Stimulated activated CD4-positive, alpha-beta T cell treated with anti-CD3 and anti-CD28 coated beads, Interleukin-12 subunit alpha, Interleukin-12 subunit beta, amount 100 ng/mL, for 48 hours (primary cell): Measurements from ENCODE around the gene ANO1.

Source experiments
- DNase-seq, 3 donors: peaks; one replicate each; pipeline ENCODE4 v3.0.0-alpha.2; 2020; ENCODE audit warnings: low read depth in 2 of 3, low spot score in 1 of 3

The ANO1 gene

DNA sequence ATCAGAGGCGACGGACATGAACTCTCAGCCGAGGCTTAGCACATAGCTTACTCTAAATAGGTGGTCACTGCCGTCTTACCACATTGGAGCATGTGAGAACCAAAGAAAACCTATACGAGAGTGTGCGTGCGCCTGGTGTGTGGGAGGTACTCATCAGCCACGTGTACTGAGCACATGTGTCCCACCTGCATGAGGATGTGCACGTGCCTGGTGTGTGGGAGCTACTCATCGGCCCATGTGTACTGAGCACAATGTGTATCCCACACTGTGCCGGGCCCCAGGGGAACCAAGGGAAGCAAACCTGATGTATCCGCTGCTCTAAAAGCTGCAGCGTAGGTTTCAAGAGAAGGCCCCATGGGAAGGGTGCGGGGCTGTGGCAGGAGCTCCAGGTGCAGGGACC is 56.4 kb downstream of the ANO1 start:
- DNase-seq, result no peak

DNA sequence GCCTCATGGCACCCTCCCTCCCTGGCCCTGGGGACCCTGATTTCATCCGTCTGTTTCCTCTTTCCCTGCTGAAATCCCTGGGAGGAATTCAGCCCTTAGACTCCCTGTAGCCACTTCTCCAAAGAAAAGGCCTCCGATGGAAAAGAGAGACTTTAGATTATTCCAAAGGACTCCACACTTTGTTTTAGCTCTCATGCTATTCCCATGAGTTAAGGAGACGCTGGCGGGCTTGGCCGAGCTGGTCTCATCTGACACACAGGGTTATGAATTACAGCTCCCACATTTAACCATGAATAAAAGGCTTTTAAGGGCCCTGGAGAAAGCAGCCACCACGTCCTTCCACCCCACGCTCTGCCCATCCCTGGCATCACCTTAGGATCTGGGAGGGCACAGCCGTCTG is 57.0 kb downstream of the ANO1 start:
- DNase-seq, result no peak

DNA sequence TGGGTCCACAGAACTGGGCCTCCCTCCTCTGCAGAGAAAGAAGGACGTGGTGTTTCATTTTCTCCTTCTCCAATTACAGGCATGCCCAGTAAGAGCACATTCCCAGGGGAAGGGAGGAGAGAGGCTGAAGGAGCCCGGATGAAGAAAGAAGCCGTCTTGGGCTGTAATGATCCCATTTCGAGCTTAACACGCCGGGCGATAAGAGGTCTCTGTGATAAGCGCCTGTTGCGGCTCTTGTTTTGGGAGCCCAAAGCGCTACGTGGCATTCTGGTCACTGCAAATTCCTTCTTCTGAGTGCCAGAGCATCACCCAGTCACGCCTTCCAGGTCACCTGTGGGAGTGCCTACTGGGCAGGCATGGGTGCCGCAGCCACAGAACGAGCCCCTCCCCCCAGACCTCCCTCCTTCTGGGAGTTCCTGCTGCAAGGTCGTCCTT is 57.5 kb downstream of the ANO1 start:
- no peak for DNase-seq

DNA sequence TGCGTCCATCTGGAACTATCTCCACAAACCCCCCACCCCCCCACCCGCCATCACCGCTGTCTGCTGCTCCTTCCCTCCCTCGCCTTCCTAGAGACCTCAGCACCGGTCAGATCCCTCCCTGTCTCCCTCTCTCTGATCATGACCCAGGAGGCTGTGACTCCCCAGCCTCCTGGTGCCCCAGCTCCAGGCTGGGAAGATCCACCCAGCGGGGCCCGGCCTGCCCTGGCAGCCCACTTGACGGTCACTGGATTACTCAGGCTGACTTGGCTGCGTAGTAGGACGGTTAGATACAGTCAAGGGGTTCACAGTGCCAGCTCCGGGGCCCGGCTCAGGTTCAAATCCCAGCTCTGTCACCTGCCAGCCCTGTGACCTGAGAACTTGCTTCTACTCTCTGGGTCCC is 59.3 kb downstream of the ANO1 start:
- DNase-seq, result no peak

DNA sequence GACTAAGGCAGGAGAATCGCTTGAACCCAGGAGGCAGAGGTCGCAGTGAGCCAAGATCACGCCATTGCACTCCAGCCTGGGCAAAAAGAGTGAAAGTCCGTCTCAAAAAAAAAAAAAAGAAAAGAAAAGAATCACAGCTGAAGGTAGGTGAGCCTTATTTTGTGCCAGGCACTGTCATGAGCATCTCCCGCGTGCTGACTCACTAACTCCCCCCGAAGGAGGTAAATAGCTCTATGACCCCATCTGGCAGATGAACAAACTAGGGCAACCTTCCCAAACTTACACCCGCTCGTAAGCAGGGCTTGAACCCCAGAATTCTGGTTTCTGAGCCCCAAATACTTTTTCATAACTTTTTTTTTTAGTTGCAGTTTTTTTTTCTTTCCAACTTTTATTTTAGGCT is 60.3 kb downstream of the ANO1 start:
- no peak for DNase-seq

DNA sequence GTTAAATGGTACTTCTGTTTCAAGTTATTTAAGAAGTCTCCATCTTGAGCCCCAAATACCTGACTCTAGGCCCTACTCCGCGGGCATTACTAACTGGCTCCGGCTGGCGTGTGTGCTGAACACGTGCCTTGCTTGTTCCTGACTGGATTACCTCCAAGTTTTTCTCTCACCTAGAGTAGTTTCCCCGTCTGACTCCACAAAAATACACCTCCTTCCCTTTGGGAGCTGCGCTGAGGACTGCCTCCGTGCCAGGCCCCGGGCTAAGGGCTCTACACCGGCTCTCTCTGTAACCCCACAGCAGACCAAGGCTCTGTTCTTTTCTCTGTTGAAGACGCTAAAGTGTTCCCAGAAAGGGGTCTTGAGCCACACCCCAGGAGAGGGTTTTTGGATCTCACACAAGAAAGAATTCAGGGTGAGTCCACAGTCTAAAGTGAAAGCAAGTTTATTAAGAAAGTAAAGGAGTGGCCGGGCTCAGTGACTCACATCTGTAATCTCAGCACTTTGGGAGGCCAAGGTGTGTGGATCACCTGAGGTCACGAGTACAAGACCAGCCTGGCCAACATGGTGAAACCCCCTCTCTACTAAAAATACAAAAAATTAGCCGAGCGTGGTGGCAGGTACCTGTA is 61.8 kb downstream of the ANO1 start:
- DNase-seq, result no peak

DNA sequence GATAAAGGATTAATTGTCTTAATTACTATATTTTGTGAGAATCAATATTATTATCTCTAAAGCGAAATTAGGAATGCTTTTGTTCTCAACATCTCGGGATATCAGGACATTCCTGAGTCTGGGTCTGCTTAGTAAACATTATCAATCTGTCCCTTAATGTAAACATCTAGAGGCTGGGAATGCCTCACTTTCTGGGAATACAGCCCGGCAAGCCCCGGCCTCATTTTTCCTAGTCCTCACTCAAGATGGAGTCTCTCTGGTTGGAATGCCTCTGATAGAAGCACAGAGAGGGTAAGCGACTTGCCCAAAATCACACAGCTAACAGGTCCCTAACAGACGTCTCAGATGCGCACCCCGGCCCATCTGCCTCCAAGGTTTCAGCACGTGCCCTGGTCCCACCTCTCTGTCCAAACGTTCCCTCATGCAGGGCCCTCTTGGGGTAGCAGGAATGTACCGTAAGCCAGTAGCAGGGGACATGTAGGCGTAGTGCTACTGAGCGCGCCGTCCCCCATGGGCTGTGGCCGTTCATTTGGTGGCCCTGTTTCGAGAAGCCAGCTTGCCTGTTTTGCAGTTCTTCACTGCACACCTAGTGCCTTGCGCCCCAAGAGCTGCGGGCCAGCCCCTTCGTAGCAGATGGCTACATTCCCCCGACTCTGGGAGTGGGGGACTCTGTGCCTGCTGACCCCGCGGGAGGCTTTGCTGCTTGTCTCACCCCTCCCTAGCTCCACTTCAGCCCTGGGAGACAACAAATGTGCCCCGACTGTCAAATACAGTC is 62.8 kb downstream of the ANO1 start:
- no peak for DNase-seq

DNA sequence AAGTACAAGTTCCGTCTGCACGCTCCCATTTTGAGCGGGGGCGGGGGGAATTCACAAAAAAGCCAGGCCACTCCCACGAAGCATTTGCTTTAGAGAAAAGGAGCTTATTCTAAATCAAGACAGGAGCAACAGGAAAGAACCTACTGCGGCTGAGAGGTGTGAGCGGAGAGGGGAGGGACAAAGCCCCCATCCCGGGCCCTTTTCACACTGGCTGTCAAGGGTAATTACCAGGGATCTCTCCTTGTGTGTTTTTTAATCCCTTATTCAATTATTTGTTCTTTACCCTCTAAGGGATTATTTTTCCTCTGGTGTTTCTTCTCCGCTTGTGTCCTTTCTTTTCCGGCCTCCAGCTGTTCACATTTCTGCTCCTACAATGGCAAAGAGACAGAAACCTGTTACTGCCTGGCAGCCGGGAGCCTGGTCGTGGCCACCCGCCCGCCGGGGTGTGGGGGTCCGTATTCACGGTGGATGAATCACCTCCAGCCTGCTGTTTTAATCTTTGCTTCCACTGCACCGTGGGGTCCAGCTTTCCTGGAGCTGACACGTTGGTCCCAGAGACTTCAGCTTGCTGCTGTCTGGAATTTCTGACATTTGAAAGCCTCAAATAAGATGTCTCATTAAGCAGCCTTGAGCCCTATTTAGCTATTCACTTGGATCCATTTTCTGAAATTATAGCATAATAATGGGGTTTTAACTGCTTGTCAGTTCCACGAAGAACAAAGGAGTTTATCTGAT is 63.5 kb downstream of the ANO1 start:
- DNase-seq, result peak in 1 of 3 donors; percentile 6

DNA sequence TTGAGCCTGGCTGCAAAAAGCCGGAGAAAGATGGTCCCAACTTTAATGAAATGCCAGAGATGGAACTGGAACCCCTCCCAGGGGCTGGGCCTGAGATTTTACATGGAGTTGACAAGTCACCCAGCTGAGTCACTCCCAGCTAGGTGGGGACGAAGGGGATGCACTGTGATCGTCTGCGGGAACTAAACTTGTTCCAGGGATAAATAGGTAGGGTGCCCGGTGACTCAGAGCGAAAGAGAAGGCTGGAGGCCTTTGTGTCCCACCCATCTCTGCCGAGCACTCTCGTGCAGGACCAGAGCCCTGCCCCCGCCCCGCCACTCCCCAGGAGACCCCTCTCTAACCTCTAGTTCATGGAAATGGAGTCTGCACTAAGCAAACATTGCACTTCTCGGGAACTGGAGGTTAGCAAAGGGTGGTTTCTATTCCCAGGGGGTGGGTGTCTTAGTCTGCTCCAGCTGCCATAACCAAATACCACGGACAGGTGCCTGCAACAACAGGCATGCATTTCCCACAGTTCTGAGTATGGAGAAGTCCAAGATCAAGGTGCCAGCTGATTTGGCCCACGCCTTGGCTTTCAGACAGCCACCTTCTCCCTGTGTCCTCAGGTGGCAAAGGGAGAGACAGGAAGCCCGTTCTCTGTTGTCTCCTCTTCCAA is 64.2 kb downstream of the ANO1 start:
- DNase-seq, result no peak

DNA sequence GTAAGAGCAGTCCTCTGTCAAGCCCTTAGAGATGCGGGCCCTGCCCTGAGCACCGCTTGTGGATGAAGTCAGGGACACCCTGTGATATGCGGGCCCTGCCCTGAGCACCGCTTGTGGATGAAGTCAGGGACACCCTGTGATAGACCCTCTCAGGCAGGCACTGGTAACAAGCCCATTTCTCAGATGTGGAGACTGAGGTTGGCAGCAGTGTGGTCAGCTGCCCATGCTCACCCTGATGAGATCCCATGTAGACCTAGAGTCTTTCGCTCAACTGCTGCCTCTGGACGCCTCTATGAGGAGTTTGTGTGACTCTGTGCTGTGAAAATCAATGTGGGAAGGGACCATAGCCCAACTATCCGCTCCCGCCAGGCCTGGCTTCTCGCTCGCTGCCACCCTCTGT is 66.1 kb downstream of the ANO1 start:
- no peak for DNase-seq

DNA sequence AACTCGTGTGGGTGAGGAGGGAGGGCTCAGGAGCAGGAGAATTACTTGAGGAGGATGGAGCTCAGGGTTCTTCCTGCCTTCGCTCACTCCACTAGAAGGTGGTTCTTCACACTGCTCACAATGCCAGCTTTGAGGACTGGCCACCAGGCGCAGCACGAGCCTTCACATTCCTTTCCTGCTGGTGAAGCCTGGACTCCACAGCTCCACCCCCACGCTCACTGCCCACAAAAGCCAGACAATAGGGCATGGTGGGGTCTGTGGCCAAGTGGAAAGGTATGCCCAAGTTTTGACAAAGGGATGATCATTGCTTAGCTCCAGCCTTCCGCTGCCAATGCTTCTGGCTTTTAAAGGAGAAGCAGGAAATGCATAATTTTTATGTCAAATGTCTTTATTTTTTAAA is 67.0 kb downstream of the ANO1 start:
- DNase-seq, result no peak

DNA sequence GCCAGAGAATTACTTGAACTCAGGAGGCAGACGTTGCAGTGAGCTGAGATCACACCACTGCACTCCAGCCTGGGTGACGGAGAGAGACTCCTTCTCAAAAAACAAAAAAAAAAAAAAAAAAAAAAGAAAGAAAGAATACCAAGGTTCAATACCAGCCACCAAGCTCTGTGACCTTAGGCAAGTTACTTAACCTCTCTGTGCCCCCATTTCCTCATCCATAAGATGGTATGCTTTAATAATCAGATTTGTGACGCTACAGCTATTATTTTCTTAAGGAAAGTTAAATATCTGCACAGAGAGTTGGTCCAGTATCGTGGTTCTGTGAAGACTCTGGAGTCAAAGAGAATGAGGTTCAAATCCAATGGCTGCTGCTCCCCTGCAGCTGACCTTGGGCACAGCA is 67.7 kb downstream of the ANO1 start:
- no peak for DNase-seq

DNA sequence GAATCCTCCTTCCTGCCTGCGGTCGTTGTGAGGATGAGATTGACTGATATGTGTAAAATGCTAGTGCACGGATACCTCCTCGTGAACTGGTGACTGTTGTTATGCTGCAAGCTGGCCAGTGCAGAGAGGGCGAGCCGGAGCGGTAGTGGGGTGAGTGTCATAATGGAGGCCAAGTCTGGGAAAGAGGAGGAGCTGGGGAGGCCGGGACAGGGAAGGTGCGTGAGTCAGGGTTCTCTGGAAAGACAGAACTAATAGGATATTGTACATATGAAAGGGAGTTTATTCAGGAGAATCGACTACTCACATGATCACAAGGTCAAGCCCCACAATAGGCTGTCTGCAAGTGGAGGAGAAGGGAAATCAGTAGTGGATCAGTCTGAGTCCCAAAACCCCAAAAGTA is 68.2 kb downstream of the ANO1 start:
- DNase-seq, result no peak

DNA sequence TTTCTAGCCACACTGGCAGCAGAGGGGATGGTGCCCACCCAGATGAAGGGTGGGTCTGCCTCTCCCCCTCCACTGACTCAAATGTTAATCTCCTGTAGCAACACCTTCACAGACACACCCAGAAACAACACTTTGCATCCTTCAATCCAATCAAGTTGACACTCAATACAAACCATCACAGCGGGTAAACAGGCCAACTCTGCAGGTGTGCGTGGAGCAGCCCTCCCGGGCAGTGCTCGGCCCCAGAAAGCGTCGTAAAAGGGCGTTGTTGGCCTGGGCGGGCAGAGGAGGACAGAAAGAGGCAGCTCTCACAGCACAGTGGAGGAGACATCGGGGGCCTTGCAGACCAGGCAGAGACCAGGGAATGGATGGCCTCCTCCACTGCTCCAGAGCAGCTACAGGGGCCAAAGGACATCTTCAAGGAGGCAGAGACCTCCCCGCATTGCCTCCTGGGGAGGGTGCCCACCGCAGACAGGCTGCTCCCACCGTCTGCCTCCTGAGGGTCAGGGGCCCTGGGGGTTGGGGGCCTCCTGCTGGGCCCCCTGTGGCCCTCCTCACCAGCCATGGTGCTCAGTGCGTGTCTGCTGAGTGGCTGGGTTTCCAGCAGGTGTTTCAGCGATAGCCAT is 68.9 kb downstream of the ANO1 start:
- no peak for DNase-seq

DNA sequence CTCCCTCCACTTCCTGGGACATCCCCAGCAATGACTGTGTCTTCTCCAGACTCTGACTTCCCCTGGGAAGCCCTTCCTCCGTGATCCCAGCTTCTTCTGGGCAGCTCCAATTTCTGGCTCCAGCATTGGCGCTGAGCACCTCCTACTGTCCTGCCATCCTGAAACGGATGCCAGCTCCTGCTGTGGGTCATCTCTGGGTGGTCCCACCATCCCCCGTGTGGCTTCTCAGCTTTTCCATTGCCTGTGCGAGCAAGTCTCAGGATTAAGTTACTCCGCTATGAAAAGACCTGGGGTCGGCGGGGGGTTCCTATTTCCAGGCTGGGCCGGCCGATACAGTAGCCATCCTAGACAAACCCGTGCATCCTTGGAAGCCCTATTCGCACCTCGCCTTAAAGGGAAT is 69.6 kb downstream of the ANO1 start:
- no peak for DNase-seq

DNA sequence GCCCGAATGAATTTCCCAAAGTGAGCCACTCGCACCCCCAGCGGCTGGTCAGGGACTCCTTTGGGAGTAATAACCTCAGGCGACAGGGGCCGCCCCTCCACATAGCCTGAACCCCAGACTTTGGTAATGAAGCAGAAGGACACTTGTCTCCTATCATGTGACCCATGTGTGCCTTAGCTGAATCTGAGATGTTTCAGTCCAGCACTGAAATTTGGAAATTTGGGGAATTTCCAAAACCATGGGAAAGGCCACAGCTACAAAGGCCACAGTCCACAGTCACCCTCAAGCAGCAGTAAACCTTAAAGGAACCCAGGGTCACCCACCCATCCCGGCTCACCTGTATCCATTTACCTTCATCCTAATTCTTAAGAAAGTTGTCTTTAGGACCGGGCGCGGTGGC is 73.6 kb downstream of the ANO1 start:
- DNase-seq, result no peak

DNA sequence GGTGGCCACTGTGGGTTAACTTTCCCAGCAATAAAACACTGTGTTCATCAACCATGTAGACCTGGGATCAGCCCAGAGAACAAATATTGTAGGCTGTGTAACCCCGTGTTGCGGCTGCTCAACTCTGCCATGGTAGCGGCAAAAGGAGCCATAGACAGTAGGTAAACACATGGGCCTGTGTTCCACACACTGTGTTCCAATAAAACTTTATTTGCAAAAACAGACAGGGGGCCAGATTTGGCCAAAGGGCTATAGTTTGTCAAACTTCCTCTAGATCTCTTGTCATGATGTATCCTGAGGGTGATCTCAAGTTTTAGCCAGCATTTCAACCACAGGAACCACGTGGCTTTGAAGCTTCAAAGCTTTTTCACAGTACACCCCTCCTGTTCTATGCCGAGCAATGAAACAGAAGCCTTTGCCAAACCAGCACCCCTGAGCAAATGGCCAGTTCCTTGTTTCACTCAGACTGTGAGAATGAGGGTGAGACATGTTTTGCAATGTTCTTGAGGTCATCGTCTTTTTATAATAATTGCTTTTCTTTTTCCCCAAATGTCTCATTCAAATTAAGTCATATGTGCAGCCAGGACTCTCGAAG is 75.1 kb downstream of the ANO1 start:
- no peak for DNase-seq

DNA sequence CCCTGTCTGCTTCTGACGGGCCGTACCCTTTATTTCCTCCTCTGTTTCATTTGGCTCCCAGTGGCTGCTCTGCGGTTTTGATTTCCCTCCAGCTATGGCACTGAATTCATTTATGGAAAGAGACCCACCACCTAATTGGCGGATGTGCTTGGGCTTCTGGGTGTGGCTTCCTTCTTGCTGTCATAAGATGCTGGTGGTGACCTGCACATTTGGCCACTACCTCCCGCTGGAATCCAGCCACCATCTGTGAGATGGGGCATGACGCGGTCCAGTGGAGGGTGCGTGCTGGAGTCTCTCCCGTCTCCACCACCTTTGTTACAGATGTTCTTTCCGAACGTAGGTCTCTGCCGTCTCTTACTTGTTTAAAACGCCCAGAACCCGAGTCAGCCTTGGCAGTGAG is 77.3 kb downstream of the ANO1 start:
- DNase-seq, result no peak

DNA sequence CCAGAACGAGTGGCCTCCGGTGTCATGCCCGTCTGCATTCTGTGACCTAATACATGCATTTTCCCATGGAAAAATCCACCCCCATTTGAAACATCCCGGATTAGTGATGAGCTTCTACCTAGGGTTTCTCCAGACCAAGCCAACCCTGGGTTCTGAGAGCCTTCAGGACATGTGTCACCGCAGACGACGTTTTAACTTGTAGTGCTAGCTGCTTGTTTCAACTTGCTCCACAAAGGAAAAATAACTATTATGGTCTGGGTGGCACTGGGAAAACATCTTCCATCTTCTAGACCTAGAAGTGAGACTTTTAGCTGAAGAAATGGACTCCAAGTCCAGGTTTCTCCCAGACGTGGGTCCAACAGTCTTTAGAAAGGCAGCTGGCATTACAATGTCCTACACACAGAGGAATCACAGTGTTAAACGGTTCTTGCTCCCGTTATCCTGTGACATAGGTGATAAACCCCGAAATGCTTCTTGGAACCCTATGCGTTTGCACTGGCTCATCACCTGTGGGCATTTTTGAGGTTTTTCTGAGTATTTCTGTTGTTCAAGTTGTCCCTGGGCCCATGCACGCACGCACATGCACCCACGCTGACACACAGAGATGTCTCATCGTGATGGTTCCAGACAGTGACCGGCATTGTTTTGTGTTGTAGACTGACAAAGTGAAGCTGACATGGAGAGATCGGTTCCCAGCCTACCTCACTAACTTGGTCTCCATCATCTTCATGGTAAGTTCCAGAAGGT is 78.3 kb downstream of the ANO1 start:
- no peak for DNase-seq

DNA sequence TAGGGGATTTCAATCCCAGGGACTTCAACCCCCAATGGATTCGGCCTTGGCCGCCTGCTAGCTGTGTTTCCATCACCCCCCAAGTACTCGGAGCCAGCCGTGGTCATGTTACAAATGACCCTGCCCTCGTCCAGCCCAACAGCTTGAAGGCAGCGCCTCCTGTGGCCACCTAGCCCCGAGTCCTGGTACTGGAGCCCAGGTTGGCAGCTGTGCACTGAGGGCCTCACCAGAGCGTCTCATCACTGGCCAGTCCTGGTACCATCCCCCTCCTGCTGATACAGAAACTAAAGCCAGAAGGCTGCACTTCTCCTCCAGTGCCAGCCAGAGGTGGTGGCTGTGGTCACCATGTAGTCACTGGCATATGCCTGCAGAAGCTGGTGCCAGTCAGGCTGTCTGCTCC is 80.1 kb downstream of the ANO1 start:
- no peak for DNase-seq
